WTC11 (cell line): ENCODE data around the gene TMEM205. TPM values are rescaled to one million over a fixed set of nuclear protein-coding genes. Genes with fewer than 3 reads are reported as not detected.
A peak's percentile ranks its signal among the peaks of the same experiment; 100 is the strongest.

ENCODE experiments used
- CBFB ChIP-seq: sonication (generic); formaldehyde crosslinking; IDR thresholded peaks from 2 replicates; pipeline ENCODE4 v1.8.1; 2022; ENCODE audit warnings: mild to moderate bottlenecking, low read depth, missing genetic modification reagents
- E2F4 ChIP-seq: sonication (generic); formaldehyde crosslinking; IDR thresholded peaks from 2 replicates; pipeline ENCODE4 v1.8.1; 2022; ENCODE audit warnings: low read depth, mild to moderate bottlenecking, moderate library complexity, missing genetic modification reagents, borderline replicate concordance
- ESRRA ChIP-seq: sonication (generic); formaldehyde crosslinking; IDR thresholded peaks from 2 replicates; pipeline ENCODE4 v1.8.1; 2022; ENCODE audit warnings: mild to moderate bottlenecking, missing genetic modification reagents, borderline replicate concordance
- ETV6 ChIP-seq: sonication (generic); formaldehyde crosslinking; IDR thresholded peaks from 2 replicates; pipeline ENCODE4 v1.8.1; 2022; ENCODE audit warnings: mild to moderate bottlenecking, missing genetic modification reagents
- FOXP1 ChIP-seq: sonication (generic); formaldehyde crosslinking; IDR thresholded peaks from 2 replicates; pipeline ENCODE4 v1.8.0; 2022; ENCODE audit warnings: missing genetic modification reagents, mild to moderate bottlenecking, moderate library complexity, borderline replicate concordance
- GABPB1 ChIP-seq: sonication (generic); formaldehyde crosslinking; IDR thresholded peaks from 2 replicates; pipeline ENCODE4 v1.8.1; 2023; ENCODE audit warnings: mild to moderate bottlenecking, missing genetic modification reagents
- KAT7 ChIP-seq: sonication (generic); formaldehyde crosslinking; IDR thresholded peaks from 2 replicates; pipeline ENCODE4 v1.8.1; 2023; ENCODE audit warnings: missing genetic modification reagents, mild to moderate bottlenecking, borderline replicate concordance
- MLX ChIP-seq: sonication (generic); formaldehyde crosslinking; IDR thresholded peaks from 2 replicates; pipeline ENCODE4 v1.8.1; 2023; ENCODE audit warnings: mild to moderate bottlenecking, missing genetic modification reagents, moderate library complexity
- NFATC4 ChIP-seq: fragments of 250-450 bp; sonication (Bioruptor Pico); IDR thresholded peaks from 2 replicates; pipeline ENCODE4 v1.9.0; 2021; ENCODE audit warnings: mild to moderate bottlenecking
- NFE2L1 ChIP-seq: sonication (generic); formaldehyde crosslinking; IDR thresholded peaks from 2 replicates; pipeline ENCODE4 v1.8.1; 2023; ENCODE audit warnings: missing genetic modification reagents
- NR1H2 ChIP-seq: sonication (generic); formaldehyde crosslinking; IDR thresholded peaks from 2 replicates; pipeline ENCODE4 v1.9.0; 2021; ENCODE audit warnings: mild to moderate bottlenecking, moderate library complexity, missing genetic modification reagents
- NR3C1 ChIP-seq: sonication (generic); formaldehyde crosslinking; conservative IDR thresholded peaks from 2 replicates; pipeline ENCODE4 v1.8.1; 2023; ENCODE audit warnings: low read depth, mild to moderate bottlenecking, missing genetic modification reagents
- OVOL2 ChIP-seq: fragments of 250-450 bp; sonication (Bioruptor Pico); IDR thresholded peaks from 2 replicates; pipeline ENCODE4 v1.9.0; 2021; ENCODE audit warnings: mild to moderate bottlenecking, borderline replicate concordance
- PRRX2 ChIP-seq: fragments of 250-450 bp; sonication (Bioruptor Pico); IDR thresholded peaks from 2 replicates; pipeline ENCODE4 v1.8.0; 2021; ENCODE audit warnings: mild to moderate bottlenecking
- RELA ChIP-seq: sonication (generic); formaldehyde crosslinking; IDR thresholded peaks from 2 replicates; pipeline ENCODE4 v1.8.1; 2022; ENCODE audit warnings: missing genetic modification reagents, mild to moderate bottlenecking, borderline replicate concordance
- STAT6 ChIP-seq: sonication (generic); formaldehyde crosslinking; conservative IDR thresholded peaks from 2 replicates; pipeline ENCODE4 v1.8.1; 2023; ENCODE audit warnings: mild to moderate bottlenecking, low read depth, missing genetic modification reagents, moderate library complexity
- TP53 ChIP-seq: sonication (generic); formaldehyde crosslinking; IDR thresholded peaks from 2 replicates; pipeline ENCODE4 v1.8.1; 2023; ENCODE audit warnings: mild to moderate bottlenecking, missing genetic modification reagents
- USF2 ChIP-seq: sonication (generic); formaldehyde crosslinking; IDR thresholded peaks from 2 replicates; pipeline ENCODE4 v1.8.1; 2023; ENCODE audit warnings: mild to moderate bottlenecking, missing genetic modification reagents, moderate library complexity
- ZBTB43 ChIP-seq: sonication (generic); formaldehyde crosslinking; IDR thresholded peaks from 2 replicates; pipeline ENCODE4 v1.8.1; 2023; ENCODE audit warnings: mild to moderate bottlenecking, missing genetic modification reagents
- ZNF138 ChIP-seq: sonication (generic); formaldehyde crosslinking; conservative IDR thresholded peaks from 2 replicates; pipeline ENCODE4 v1.8.1; 2022; ENCODE audit warnings: mild to moderate bottlenecking, moderate library complexity, missing genetic modification reagents
- ZNF263 ChIP-seq: sonication (generic); formaldehyde crosslinking; IDR thresholded peaks from 2 replicates; pipeline ENCODE4 v1.8.1; 2022; ENCODE audit warnings: low read depth, mild to moderate bottlenecking, moderate library complexity, missing genetic modification reagents
- ZNF317 ChIP-seq: sonication (generic); formaldehyde crosslinking; IDR thresholded peaks from 2 replicates; pipeline ENCODE4 v1.8.1; 2023; ENCODE audit warnings: low read depth, mild to moderate bottlenecking, moderate library complexity, missing genetic modification reagents, borderline replicate concordance
- ZNF416 ChIP-seq: fragments of 250-450 bp; sonication (Bioruptor Pico); IDR thresholded peaks from 2 replicates; pipeline ENCODE4 v1.9.0; 2021; ENCODE audit warnings: mild to moderate bottlenecking, inconsistent platforms
- ZNF512 ChIP-seq: sonication (generic); formaldehyde crosslinking; IDR thresholded peaks from 2 replicates; pipeline ENCODE4 v1.8.1; 2022; ENCODE audit warnings: missing genetic modification reagents, borderline replicate concordance
- total RNA-seq: library from RNA; stranded (reverse); gene quantifications from 3 replicates; pipeline ENCODE4 v1.2.3, GENCODE V29; 2021
- TF ChIP-seq, protein P1 (sequence below): sonication (generic); formaldehyde crosslinking; IDR thresholded peaks from 2 replicates; pipeline ENCODE4 v1.8.0; 2022; ENCODE audit warnings: mild to moderate bottlenecking, missing genetic modification reagents
- TF ChIP-seq, protein P2 (sequence below): sonication (generic); formaldehyde crosslinking; IDR thresholded peaks from 2 replicates; pipeline ENCODE4 v1.8.1; 2023; ENCODE audit warnings: mild to moderate bottlenecking, missing genetic modification reagents, borderline replicate concordance

The TMEM205 gene
- total RNA-seq, 1 experiment from 2014 or later = 69.9 TPM

GRCh38 chr19:11374433-11375142 is 28.5 kb upstream of the TMEM205 start, which contains the start of gene SWSAP1 (continued):
- TF ChIP-seq ZBTB43 (CRISPR knock-in tag) = no peak
- no peak for TF ChIP-seq OVOL2 (CRISPR knock-in tag)
- TF ChIP-seq RELA (CRISPR knock-in tag) = no peak
- no peak for TF ChIP-seq TP53 (CRISPR knock-in tag)
- no peak for TF ChIP-seq PRRX2
- TF ChIP-seq ZNF317 (CRISPR knock-in tag) = no peak
- TF ChIP-seq NFE2L1 (CRISPR knock-in tag) = no peak
- TF ChIP-seq STAT6 (CRISPR knock-in tag) = no peak
- no peak for TF ChIP-seq ZNF512 (CRISPR knock-in tag)
- TF ChIP-seq MLX (CRISPR knock-in tag) = no peak
- TF ChIP-seq E2F4 = no peak
- TF ChIP-seq NFATC4 (CRISPR knock-in tag) = no peak
- TF ChIP-seq USF2 = no peak; the same call in 1 of the 2 replicates
- TF ChIP-seq, protein P1, sequence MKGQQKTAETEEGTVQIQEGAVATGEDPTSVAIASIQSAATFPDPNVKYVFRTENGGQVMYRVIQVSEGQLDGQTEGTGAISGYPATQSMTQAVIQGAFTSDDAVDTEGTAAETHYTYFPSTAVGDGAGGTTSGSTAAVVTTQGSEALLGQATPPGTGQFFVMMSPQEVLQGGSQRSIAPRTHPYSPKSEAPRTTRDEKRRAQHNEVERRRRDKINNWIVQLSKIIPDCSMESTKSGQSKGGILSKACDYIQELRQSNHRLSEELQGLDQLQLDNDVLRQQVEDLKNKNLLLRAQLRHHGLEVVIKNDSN (CRISPR knock-in tag) = 0 out of 2 replicates have a peak, but pooled peaks have one; percentile 25
- TF ChIP-seq NR1H2 (CRISPR knock-in tag) = no peak
- no peak for TF ChIP-seq ZNF263 (CRISPR knock-in tag)
- no peak for TF ChIP-seq ESRRA (CRISPR knock-in tag)
- no peak for TF ChIP-seq FOXP1
- TF ChIP-seq ZNF416 (CRISPR knock-in tag) = 0 out of 2 replicates have a peak, but pooled peaks have one; percentile 17
- TF ChIP-seq KAT7 (CRISPR knock-in tag) = no peak
- no peak; the same call in 1 of the 2 replicates for TF ChIP-seq ETV6 (CRISPR knock-in tag)
- no peak for TF ChIP-seq ZNF138 (CRISPR knock-in tag)
- TF ChIP-seq, protein P2, sequence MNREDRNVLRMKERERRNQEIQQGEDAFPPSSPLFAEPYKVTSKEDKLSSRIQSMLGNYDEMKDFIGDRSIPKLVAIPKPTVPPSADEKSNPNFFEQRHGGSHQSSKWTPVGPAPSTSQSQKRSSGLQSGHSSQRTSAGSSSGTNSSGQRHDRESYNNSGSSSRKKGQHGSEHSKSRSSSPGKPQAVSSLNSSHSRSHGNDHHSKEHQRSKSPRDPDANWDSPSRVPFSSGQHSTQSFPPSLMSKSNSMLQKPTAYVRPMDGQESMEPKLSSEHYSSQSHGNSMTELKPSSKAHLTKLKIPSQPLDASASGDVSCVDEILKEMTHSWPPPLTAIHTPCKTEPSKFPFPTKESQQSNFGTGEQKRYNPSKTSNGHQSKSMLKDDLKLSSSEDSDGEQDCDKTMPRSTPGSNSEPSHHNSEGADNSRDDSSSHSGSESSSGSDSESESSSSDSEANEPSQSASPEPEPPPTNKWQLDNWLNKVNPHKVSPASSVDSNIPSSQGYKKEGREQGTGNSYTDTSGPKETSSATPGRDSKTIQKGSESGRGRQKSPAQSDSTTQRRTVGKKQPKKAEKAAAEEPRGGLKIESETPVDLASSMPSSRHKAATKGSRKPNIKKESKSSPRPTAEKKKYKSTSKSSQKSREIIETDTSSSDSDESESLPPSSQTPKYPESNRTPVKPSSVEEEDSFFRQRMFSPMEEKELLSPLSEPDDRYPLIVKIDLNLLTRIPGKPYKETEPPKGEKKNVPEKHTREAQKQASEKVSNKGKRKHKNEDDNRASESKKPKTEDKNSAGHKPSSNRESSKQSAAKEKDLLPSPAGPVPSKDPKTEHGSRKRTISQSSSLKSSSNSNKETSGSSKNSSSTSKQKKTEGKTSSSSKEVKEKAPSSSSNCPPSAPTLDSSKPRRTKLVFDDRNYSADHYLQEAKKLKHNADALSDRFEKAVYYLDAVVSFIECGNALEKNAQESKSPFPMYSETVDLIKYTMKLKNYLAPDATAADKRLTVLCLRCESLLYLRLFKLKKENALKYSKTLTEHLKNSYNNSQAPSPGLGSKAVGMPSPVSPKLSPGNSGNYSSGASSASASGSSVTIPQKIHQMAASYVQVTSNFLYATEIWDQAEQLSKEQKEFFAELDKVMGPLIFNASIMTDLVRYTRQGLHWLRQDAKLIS (CRISPR knock-in tag) = no peak
- TF ChIP-seq NR3C1 (CRISPR knock-in tag) = no peak
- TF ChIP-seq CBFB (CRISPR knock-in tag) = no peak
- peak; percentile 37; the same call in 1 of the 2 replicates for TF ChIP-seq GABPB1 (CRISPR knock-in tag)
